Spleen (tissue), 7 donors: ENCODE measurements around the gene KCNRG.

Source experiments
- CTCF ChIP-seq, 11 experiments: fragments of 200-600 bp in 7 of 11; fragments of 450-650 bp in 4 of 11; sonication (generic) in 4 of 11; IDR thresholded peaks in 8 of 11; conservative IDR thresholded peaks in 3 of 11; 1 replicate in 7 of 11; 2 replicates in 4 of 11; pipeline versions ENCODE4 v1.4.0 to v1.8.0; 2016 to 2021; ENCODE audit warnings: antibody characterized with exemption in 11 of 11, inconsistent platforms in 4 of 11, mild to moderate bottlenecking in 1 of 11
- POLR2A ChIP-seq, 3 donors: fragments of 450-650 bp; IDR thresholded peaks; one replicate each; pipeline ENCODE4 v1.5.1; 2017; ENCODE audit warnings: antibody characterized with exemption in 3 of 3, mild to moderate bottlenecking in 1 of 3
- donor health status: DM: no; HTN: no; CAD: no; lungs with moderate emphysema.
- donor health status: DM: no; HTN: no; CAD: no.
- donor health status: DM: no; HTN: no; CAD: no.

GRCh38 chr13:50016444-50016843, 1.2 kb downstream of the KCNRG start:
- TF ChIP-seq POLR2A (IDR thresholded peaks at IDR 0.05), result no peak
- TF ChIP-seq CTCF (IDR thresholded peaks at IDR 0.05 in 8 of 11, conservative IDR thresholded peaks at IDR 0.05 in 3 of 11), result no peak
